Choroid plexus epithelial cell (primary cell): ENCODE measurements around the gene ARHGEF11.

Source experiments
- DNase-seq: peaks from one replicate; pipeline ENCODE4 v3.0.0-alpha.2; 2010; ENCODE audit warnings: low read depth
- H3K4me3 ChIP-seq: 2 replicates; pipeline ENCODE4 v1.5.1; 2011; ENCODE audit warnings: low read depth, mild to moderate bottlenecking, control low read depth, low read length, moderate library complexity
- TF ChIP-seq, protein P1 (sequence below): conservative IDR thresholded peaks from 2 replicates; pipeline ENCODE4 v1.5.1; 2011; ENCODE audit warnings: low read depth, mild to moderate bottlenecking, control low read depth, inconsistent platforms, low read length, moderate library complexity

Gene ARHGEF11

GRCh38 chr1:157025385-157025784 is 20.2 kb downstream of the ARHGEF11 start:
- H3K4me3 ChIP-seq, result no peak overlapping the region
- no peak for DNase-seq
- TF ChIP-seq, protein P1, sequence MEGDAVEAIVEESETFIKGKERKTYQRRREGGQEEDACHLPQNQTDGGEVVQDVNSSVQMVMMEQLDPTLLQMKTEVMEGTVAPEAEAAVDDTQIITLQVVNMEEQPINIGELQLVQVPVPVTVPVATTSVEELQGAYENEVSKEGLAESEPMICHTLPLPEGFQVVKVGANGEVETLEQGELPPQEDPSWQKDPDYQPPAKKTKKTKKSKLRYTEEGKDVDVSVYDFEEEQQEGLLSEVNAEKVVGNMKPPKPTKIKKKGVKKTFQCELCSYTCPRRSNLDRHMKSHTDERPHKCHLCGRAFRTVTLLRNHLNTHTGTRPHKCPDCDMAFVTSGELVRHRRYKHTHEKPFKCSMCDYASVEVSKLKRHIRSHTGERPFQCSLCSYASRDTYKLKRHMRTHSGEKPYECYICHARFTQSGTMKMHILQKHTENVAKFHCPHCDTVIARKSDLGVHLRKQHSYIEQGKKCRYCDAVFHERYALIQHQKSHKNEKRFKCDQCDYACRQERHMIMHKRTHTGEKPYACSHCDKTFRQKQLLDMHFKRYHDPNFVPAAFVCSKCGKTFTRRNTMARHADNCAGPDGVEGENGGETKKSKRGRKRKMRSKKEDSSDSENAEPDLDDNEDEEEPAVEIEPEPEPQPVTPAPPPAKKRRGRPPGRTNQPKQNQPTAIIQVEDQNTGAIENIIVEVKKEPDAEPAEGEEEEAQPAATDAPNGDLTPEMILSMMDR, result no peak

DNA sequence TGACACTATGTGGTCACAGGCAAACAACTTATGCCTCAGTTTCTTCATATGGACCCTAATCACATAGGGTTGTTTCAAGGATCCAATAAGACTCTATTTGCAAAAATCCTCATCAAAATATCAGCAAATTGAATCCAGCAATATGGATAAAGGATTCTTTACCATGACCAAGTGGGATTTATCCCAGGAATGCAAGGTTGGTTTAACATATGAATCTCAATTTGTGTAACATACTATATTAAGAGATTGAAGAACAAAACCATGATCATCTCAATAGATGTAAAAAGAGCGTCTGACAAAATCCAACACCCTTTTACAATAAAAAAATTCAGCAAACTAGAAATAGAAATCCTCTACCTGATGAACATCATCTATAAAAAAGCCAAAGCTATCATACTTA is 23.9 kb downstream of the ARHGEF11 start:
- TF ChIP-seq, protein P1, result no peak
- H3K4me3 ChIP-seq, result no peak overlapping the region
- DNase-seq, result no peak

GRCh38 chr1:157019457-157019856 is 26.1 kb downstream of the ARHGEF11 start:
- no peak overlapping the region for H3K4me3 ChIP-seq
- no peak for DNase-seq
- TF ChIP-seq, protein P1, result no peak

GRCh38 chr1:157011845-157012244 is 33.7 kb downstream of the ARHGEF11 start:
- no peak for DNase-seq
- TF ChIP-seq, protein P1, result no peak

DNA sequence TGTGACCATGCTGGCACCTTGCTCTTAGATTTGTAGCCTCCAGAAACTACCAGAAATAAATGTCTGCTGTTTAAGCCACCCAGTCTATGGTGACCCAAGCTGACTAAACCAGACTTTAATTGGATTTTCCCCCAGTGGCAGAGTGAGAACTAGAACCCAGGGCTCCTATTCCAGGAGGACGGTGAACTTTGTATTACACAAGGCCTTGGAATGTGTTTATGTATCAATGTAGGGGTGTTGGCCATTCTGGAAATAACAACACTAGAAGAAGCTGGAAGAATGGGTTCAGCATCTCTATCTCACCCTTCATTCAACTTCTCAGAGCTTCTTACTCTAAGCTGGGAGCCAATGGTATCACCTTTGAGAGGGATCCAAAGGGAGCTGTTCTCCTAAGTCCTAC is 37.0 kb downstream of the ARHGEF11 start:
- TF ChIP-seq, protein P1, result no peak
- no peak overlapping the region for H3K4me3 ChIP-seq
- DNase-seq, result no peak

More at GRCh38 chr1:157011845-157012244, 33.7 kb downstream of the ARHGEF11 start:
- H3K4me3 ChIP-seq, result no peak overlapping the region

GRCh38 chr1:157007306-157007705 is 38.2 kb downstream of the ARHGEF11 start:
- TF ChIP-seq, protein P1, result no peak
- DNase-seq, result no peak
- no peak overlapping the region for H3K4me3 ChIP-seq

DNA sequence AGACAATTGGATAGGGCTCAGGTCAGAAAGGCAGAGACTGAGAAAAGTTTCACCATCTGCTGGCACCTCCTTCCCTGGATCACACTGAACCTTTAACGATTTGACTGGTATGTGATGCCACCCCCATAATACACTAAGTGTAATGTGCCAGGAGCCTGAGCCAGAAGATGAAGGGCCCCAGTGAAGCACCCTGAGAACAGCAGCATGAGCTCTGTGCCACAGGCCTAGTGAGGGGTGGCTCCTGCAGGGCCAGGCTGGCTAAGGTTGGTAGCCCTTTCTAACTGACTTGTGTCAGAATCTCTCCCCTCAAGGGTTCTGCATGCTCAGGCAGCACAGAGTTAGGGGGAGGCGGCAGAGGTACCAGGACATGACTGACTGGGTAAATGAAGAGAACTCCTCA is 38.9 kb downstream of the ARHGEF11 start:
- no peak overlapping the region for H3K4me3 ChIP-seq
- DNase-seq, result no peak
- TF ChIP-seq, protein P1, result no peak
